AG08396 (cell line): Measurements from ENCODE around the gene HOXA10.

ENCODE experiments used
- DNase-seq: peaks from one replicate; pipeline ENCODE4 v3.0.0; 2012; ENCODE audit warnings: low spot score, mixed read lengths

Gene HOXA10

GRCh38 chr7:27154901-27155815 lies 19.0 kb downstream of the HOXA10 start:
- no peak for DNase-seq

- no peak for DNase-seq
Observed at GRCh38 chr7:27154369-27154768, 19.8 kb downstream of the HOXA10 start.

- no peak for DNase-seq
Observed at GRCh38 chr7:27153526-27153925, 20.6 kb downstream of the HOXA10 start.

- DNase-seq = no peak
Observed at GRCh38 chr7:27152816-27153442, 21.2 kb downstream of the HOXA10 start.

- peak; percentile 69 for DNase-seq
Observed at GRCh38 chr7:27151931-27152815, 21.9 kb downstream of the HOXA10 start, which contains the start of gene HOXA3. HOXA3 (minus strand) TSS chr7:27152583; CDS start chr7:27110640, 41,943 bp downstream.

- no peak for DNase-seq
Observed at GRCh38 chr7:27151341-27151930, 22.7 kb downstream of the HOXA10 start.

- DNase-seq = peak; percentile 92
Observed at GRCh38 chr7:27150568-27151340, 23.4 kb downstream of the HOXA10 start.

- no peak for DNase-seq
Observed at GRCh38 chr7:27149842-27150567, 24.1 kb downstream of the HOXA10 start.

- peak; percentile 52 for DNase-seq
Observed at GRCh38 chr7:27148756-27149641, 25.1 kb downstream of the HOXA10 start.

GRCh38 chr7:27148031-27148755 lies 25.9 kb downstream of the HOXA10 start:
- peak; percentile 51 for DNase-seq

GRCh38 chr7:27147199-27148030 lies 26.7 kb downstream of the HOXA10 start, which contains the start of gene HOXA6:
HOXA6 (minus strand) TSS chr7:27147774; CDS start chr7:27147749, 25 bp downstream.
- DNase-seq = peak; percentile 80

GRCh38 chr7:27146491-27147198 lies 27.5 kb downstream of the HOXA10 start:
- no peak for DNase-seq

GRCh38 chr7:27145914-27146412 lies 28.2 kb downstream of the HOXA10 start:
- no peak for DNase-seq

GRCh38 chr7:27145165-27145913 lies 28.8 kb downstream of the HOXA10 start:
- no peak for DNase-seq

GRCh38 chr7:27144781-27145164 lies 29.3 kb downstream of the HOXA10 start:
- DNase-seq = no peak
